Right hindlimb (tissue), 1 donor: ENCODE data around the gene MRNIP.
"Not testable (repeated sequence)": the region's sequence is repeated elsewhere in the genome, so short reads cannot be mapped to it uniquely, and the experiment has no call there.

Experiments
- DNase-seq: peaks from one replicate; pipeline ENCODE4 v3.0.0-alpha.2; 2018

MRNIP gene

GRCh38 chr5:179837076-179838011 is 21.3 kb downstream of the MRNIP start:
- no peak for DNase-seq

GRCh38 chr5:179836225-179837019 is 22.2 kb downstream of the MRNIP start:
- no peak for DNase-seq

- not testable (repeated sequence) for DNase-seq
These were observed 23.7 kb downstream of the MRNIP start for GRCh38 chr5:179834871-179835270.

- no peak for DNase-seq
These were observed 24.5 kb downstream of the MRNIP start for GRCh38 chr5:179834120-179834519.

GRCh38 chr5:179833709-179834070 is 24.9 kb downstream of the MRNIP start:
- DNase-seq = no peak

- no peak for DNase-seq
These were observed 25.4 kb downstream of the MRNIP start for GRCh38 chr5:179833056-179833708.

GRCh38 chr5:179832039-179832745 is 26.4 kb downstream of the MRNIP start:
- no peak for DNase-seq

GRCh38 chr5:179830818-179831468 is 27.7 kb downstream of the MRNIP start:
- no peak for DNase-seq

GRCh38 chr5:179829732-179830435 is 28.7 kb downstream of the MRNIP start:
- DNase-seq = no peak

- no peak for DNase-seq
These were observed 29.7 kb downstream of the MRNIP start for GRCh38 chr5:179828756-179829421.

- no peak for DNase-seq
These were observed 30.9 kb downstream of the MRNIP start for GRCh38 chr5:179827680-179828079.

GRCh38 chr5:179825655-179826182 is 32.9 kb downstream of the MRNIP start:
- DNase-seq = no peak

GRCh38 chr5:179824745-179825112 is 33.9 kb downstream of the MRNIP start:
- no peak for DNase-seq

- no peak for DNase-seq
These were observed 34.5 kb downstream of the MRNIP start for GRCh38 chr5:179823937-179824744.

GRCh38 chr5:179822444-179822990 is 36.1 kb downstream of the MRNIP start:
- DNase-seq = no peak

- DNase-seq = no peak
These were observed 36.6 kb downstream of the MRNIP start for GRCh38 chr5:179822059-179822432.

- peak; percentile 96 for DNase-seq
These were observed 37.1 kb downstream of the MRNIP start for GRCh38 chr5:179821298-179822058.

GRCh38 chr5:179820483-179821297 is 37.9 kb downstream of the MRNIP start, which contains the start of gene SQSTM1:
Gene SQSTM1 (plus strand): TSS chr5:179820905. CDS start chr5:179820937, 32 bp downstream.
- DNase-seq = peak; percentile 87
